GM12872 (cell line): ENCODE results near the gene TCF7L2.

Experiments
- TF ChIP-seq, protein P1 (sequence below): IDR thresholded peaks from 3 replicates; pipeline ENCODE4 v1.5.1; 2011; ENCODE audit warnings: low read depth, mild to moderate bottlenecking, low read length, moderate library complexity; ENCODE audit not compliant: insufficient read depth

The TCF7L2 gene

GRCh38 chr10:113179265-113179664 lies 229.2 kb downstream of the TCF7L2 start:
- TF ChIP-seq, protein P1, sequence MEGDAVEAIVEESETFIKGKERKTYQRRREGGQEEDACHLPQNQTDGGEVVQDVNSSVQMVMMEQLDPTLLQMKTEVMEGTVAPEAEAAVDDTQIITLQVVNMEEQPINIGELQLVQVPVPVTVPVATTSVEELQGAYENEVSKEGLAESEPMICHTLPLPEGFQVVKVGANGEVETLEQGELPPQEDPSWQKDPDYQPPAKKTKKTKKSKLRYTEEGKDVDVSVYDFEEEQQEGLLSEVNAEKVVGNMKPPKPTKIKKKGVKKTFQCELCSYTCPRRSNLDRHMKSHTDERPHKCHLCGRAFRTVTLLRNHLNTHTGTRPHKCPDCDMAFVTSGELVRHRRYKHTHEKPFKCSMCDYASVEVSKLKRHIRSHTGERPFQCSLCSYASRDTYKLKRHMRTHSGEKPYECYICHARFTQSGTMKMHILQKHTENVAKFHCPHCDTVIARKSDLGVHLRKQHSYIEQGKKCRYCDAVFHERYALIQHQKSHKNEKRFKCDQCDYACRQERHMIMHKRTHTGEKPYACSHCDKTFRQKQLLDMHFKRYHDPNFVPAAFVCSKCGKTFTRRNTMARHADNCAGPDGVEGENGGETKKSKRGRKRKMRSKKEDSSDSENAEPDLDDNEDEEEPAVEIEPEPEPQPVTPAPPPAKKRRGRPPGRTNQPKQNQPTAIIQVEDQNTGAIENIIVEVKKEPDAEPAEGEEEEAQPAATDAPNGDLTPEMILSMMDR = no peak

DNA sequence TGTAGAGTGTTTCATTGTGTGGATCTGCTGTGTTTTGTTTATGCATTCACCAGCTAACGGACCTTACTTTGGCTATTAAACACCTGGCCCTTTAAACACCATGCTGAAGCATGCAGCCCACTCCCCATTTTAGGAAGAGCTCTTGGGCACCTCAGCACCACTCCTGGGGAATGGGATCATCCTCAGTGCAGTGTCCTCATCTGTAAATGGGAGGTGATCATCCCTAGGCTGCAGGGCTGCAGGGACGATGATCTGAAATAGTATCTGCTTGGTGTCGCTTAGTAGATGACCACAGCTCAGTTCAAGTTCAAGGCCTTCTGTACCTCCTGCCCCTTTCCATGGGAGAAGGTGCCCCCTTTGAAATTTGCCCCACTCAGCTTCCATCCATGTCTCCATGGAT lies 229.9 kb downstream of the TCF7L2 start:
- TF ChIP-seq, protein P1 = no peak

DNA sequence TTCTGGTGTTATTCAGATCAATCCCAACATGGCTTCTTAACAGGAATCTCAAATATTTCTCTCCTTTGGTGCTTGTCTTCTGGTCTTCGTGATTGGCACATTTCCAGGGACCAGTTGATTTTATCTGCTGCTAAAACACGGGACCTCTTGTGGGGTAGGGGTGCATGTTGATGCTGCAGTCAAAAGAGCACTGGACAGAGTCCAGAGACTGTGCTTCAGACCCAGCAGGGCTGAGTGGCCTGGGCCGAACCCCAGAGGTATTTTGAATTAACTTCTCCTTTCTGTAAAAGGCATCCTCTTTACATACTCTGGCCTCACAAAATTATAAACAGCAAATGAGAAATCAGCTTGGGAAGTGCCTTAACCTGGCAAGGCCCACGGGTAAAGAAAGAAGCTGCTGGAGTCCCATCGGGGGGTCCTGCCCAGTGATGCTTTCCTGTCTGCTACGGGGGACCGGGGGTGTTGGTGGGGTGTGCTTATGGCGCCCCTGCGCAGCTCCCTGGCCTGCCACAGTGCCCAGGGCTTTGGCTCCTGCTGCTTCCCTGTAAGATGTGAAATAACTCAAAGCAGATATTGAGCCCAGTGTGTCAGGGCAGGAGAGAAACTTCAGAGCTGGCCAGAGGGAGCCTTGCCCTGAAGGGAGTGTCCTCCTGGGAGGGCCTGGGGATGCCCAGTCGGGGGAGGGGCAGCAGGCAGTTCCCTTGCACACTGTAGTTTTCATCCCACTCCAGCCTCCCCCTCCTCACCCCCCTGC lies 230.5 kb downstream of the TCF7L2 start:
- TF ChIP-seq, protein P1 = no peak

GRCh38 chr10:113182154-113182553 lies 232.1 kb downstream of the TCF7L2 start:
- TF ChIP-seq, protein P1 = no peak

DNA sequence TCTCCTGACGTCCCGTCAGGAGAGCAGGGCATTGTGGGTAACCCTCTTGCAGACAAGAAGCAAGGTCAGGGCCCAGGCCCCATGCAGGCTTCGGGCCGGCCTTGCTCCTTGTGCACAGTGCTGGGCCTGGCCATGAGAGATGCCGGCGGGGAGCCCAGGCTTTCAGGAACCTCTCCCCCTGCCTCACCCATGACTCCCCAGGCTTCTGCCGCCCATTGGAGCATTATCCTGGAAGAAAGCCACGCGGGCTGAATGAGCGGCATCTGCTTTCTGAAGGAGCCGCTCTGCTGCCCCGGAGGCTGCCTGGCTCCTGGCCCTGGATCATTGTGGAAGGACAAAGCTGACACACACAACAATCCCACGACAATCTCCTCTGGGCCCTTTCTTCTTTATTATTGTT lies 233.5 kb downstream of the TCF7L2 start:
- TF ChIP-seq, protein P1 = no peak

- TF ChIP-seq, protein P1 = no peak
Observed at GRCh38 chr10:113187063-113187777, 237.2 kb downstream of the TCF7L2 start.

DNA sequence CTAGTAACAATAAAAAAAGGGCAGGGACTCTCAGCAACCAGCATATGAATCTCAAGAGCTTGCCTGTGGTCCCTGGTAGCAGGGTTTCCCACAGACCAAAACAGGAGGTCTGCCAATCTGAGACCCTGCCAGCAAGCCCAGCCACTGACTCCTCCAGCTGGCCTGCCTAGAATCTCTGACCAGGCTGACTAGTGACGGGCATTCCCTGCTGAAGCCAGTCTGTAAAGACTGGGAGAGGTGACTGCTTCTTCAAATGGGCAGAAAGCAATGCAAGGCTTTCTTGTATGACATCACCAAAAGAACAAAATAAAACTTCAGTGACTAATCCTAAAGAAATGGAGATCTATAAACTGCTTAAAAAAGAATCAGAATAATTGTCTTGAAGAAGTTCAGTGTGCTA lies 249.4 kb downstream of the TCF7L2 start:
- TF ChIP-seq, protein P1 = no peak
